ENCODE measurements around the gene KCNJ8.

- TF ChIP-seq CTCF (IDR thresholded peaks at IDR 0.05) = no peak
- TF ChIP-seq POLR2A (IDR thresholded peaks at IDR 0.05) = no peak
Observed at GRCh38 chr12:21759737-21760136, 14.8 kb downstream of the KCNJ8 start.
